Body of pancreas (tissue), 4 donors: Measurements from ENCODE around the gene CHCHD6. TPM values are rescaled to one million over a fixed set of nuclear protein-coding genes. Genes with fewer than 3 reads are reported as not detected.

ENCODE experiments used
- ATAC-seq: fragments of 150-250 bp; one replicate; pipeline ENCODE4 v1.9.1; 2016
- DNase-seq, 4 donors: peaks; one replicate each; pipeline ENCODE4 v3.0.0-alpha.2; 2019
- H3K27ac ChIP-seq, 4 donors: fragments of 200-600 bp; sonication (generic); 1 replicate in 3 of 4; 2 replicates in 1 of 4; pipeline versions ENCODE4 v1.5.1 to v1.6.1; 2016 to 2019; ENCODE audit warnings: mild to moderate bottlenecking in 1 of 4, mixed read lengths in 1 of 4, moderate library complexity in 1 of 4
- H3K27me3 ChIP-seq, 2 donors: fragments of 200-600 bp; sonication (generic); one replicate each; pipeline ENCODE4 v1.6.0; 2016; ENCODE audit warnings: mild to moderate bottlenecking in 1 of 2
- H3K36me3 ChIP-seq, 2 donors: fragments of 200-600 bp; sonication (generic); replicated peaks in 1 of 2; 2 replicates each; pipeline ENCODE4 v1.5.1; 2016; ENCODE audit warnings: low read depth in 2 of 2; ENCODE audit not compliant: insufficient read depth in 1 of 2
- H3K4me1 ChIP-seq: fragments of 200-600 bp; sonication (generic); one replicate; pipeline ENCODE4 v1.6.0; 2016
- H3K4me3 ChIP-seq, 2 donors: fragments of 200-600 bp; sonication (generic); 1 replicate in 1 of 2; 2 replicates in 1 of 2; pipeline ENCODE4 v1.5.1; 2016 to 2019
- H3K9me3 ChIP-seq, 3 donors: fragments of 200-600 bp; sonication (generic); 1 replicate in 2 of 3; 2 replicates in 1 of 3; pipeline ENCODE4 v1.5.1; 2016
- CTCF ChIP-seq, 7 experiments: fragments of 450-650 bp in 4 of 7; fragments of 200-600 bp in 3 of 7; sonication (generic) in 3 of 7; IDR thresholded peaks; one replicate each; pipeline ENCODE4 v1.5.1; 2016 to 2019; ENCODE audit warnings: antibody characterized with exemption in 7 of 7
- POLR2A ChIP-seq, 3 donors: fragments of 450-650 bp; IDR thresholded peaks; one replicate each; pipeline ENCODE4 v1.6.1; 2016; ENCODE audit warnings: antibody characterized with exemption in 3 of 3, mild to moderate bottlenecking in 2 of 3
- WGBS, 2 donors: methylation state at CpG; one replicate each; pipeline ENCODE4 v1.1.5; 2017; 5-methylcytosine and 5-hydroxymethylcytosine counted together
- intact Hi-C: fragments of 100-400 bp; cut with DNase I; formaldehyde crosslinking; loops from one replicate; pipeline ENCODE4 v1.15.1; 2023
- total RNA-seq, 2 donors: library from RNA; depleted of rRNA; stranded (reverse); fragments of >200 nt; gene quantifications; one replicate each; pipeline ENCODE4 v1.1.0, GENCODE V29; 2016

The CHCHD6 gene
- total RNA-seq, 2 donors from 2014 or later = 0.66 to 10.9 TPM

- ATAC-seq (no peak), DNase-seq (no peak)
- H3K27me3 ChIP-seq = no peaks in the 10 kb centered on the region
- no peaks in the 10 kb centered on the region for H3K9me3 ChIP-seq
- intact Hi-C loops = no loop called here
- WGBS, 2 donors = 88 to 94% methylated on average over 5 of the region's 5 CpGs
- H3K4me3 ChIP-seq = no peak overlapping the region
- no peak overlapping the region for H3K27ac ChIP-seq
- H3K4me1 ChIP-seq = peaks cover 20% of the 10 kb centered on the region
- TF ChIP-seq CTCF (IDR thresholded peaks at IDR 0.05) (no peak), POLR2A (IDR thresholded peaks at IDR 0.05) (no peak)
- H3K36me3 ChIP-seq = no peaks in the 10 kb centered on the region
These were observed 39.7 kb downstream of the CHCHD6 start for GRCh38 chr3:126743781-126744180.

GRCh38 chr3:126745760-126746394 is 41.8 kb downstream of the CHCHD6 start:
- ATAC-seq (peak; percentile 49), DNase-seq (peak; percentile 70 to 87 (median 82))
- WGBS, 2 donors = 79 to 85% methylated on average over 6 of the region's 6 CpGs
- intact Hi-C loops = no loop called here
- no peaks in the 10 kb centered on the region for H3K9me3 ChIP-seq
- no peaks in the 10 kb centered on the region for H3K36me3 ChIP-seq
- H3K27ac ChIP-seq = peak overlapping the region in 1 of 4 donors; percentile 8
- H3K4me1 ChIP-seq = peaks cover 20% of the 10 kb centered on the region
- no peak overlapping the region for H3K4me3 ChIP-seq
- no peaks in the 10 kb centered on the region for H3K27me3 ChIP-seq
- TF ChIP-seq CTCF (IDR thresholded peaks at IDR 0.05) (no peak), POLR2A (IDR thresholded peaks at IDR 0.05) (no peak)

GRCh38 chr3:126746395-126747177 is 42.5 kb downstream of the CHCHD6 start:
- TF ChIP-seq POLR2A (IDR thresholded peaks at IDR 0.05) (no peak), CTCF (IDR thresholded peaks at IDR 0.05) (peak in 2 of 7 experiments; percentile 5 to 22)
- DNase-seq (peak; percentile 23 to 40 (median 38)), ATAC-seq (peak; percentile 67)
- Histone ChIP-seq H3K27ac (peak overlapping the region in 1 of 4 donors; percentile 8), H3K9me3 (no peaks in the 10 kb centered on the region), H3K4me3 (no peak overlapping the region), H3K27me3 (no peaks in the 10 kb centered on the region), H3K4me1 (peaks cover 20% of the 10 kb centered on the region), H3K36me3 (no peaks in the 10 kb centered on the region)
- WGBS, 2 donors = 55 to 69% methylated on average over 13 to 18 of the region's 18 CpGs
- intact Hi-C loops = no loop called here

DNA sequence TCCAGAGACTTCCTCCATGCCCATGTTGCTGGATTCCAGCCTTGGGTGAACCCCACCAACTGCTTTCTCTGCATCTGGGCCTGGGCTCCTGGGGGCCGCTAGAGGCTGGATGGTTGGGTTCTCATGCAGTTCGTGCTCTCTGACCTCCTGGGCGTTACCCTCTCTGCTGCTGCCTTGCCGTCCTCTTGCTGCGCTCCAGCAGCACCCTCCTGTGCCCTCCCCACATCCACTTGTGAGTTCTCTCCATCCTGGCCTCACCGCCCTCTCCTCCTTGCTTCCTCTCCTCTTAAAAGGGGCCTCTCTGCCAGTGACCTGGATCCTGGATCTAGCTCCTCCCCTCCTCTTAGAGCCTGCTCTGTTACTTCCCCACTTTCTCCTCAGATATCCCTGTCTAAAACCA is 43.7 kb downstream of the CHCHD6 start:
- DNase-seq = no peak

More for the DNA sequence above, 43.7 kb downstream of the CHCHD6 start:
- Histone ChIP-seq H3K9me3 (no peaks in the 10 kb centered on the region), H3K27ac (no peak overlapping the region), H3K36me3 (no peaks in the 10 kb centered on the region), H3K27me3 (no peaks in the 10 kb centered on the region), H3K4me1 (peaks cover 25% of the 10 kb centered on the region), H3K4me3 (no peak overlapping the region)
- no peak for TF ChIP-seq CTCF (IDR thresholded peaks at IDR 0.05)
- TF ChIP-seq POLR2A (IDR thresholded peaks at IDR 0.05) = no peak
- intact Hi-C loops = no loop called here
- WGBS, 2 donors = 91 to 92% methylated on average over 5 to 6 of the region's 6 CpGs
- no peak for ATAC-seq
